Fibroblast of lung (primary cell): ENCODE data around the gene ARHGEF40. TPM values are rescaled to one million over a fixed set of nuclear protein-coding genes. Genes with fewer than 3 reads are reported as not detected.

ENCODE experiments used
- DNase-seq, 2 donors: peaks; one replicate each; pipeline versions ENCODE4 v3.0.0 to v3.0.0-alpha.2; 2010; ENCODE audit warnings: low read depth in 2 of 2
- H2AFZ ChIP-seq: 2 replicates; pipeline ENCODE4 v1.5.1; 2012; ENCODE audit warnings: low read length, control low read depth, inconsistent platforms
- H3K27ac ChIP-seq: 2 replicates; pipeline ENCODE4 v1.5.1; 2011; ENCODE audit warnings: low read length, control low read depth; ENCODE audit not compliant: insufficient read depth
- H3K27me3 ChIP-seq: 2 replicates; pipeline ENCODE4 v1.5.1; 2011; ENCODE audit warnings: mild to moderate bottlenecking, low read length; ENCODE audit not compliant: control insufficient read depth, insufficient read depth
- H3K36me3 ChIP-seq: 2 replicates; pipeline ENCODE4 v1.5.1; 2011; ENCODE audit warnings: low read length; ENCODE audit not compliant: control insufficient read depth, insufficient read depth
- H3K4me1 ChIP-seq: 2 replicates; pipeline ENCODE4 v1.5.1; 2011; ENCODE audit warnings: low read length; ENCODE audit not compliant: control insufficient read depth, insufficient read depth; ENCODE audit errors: extremely low read depth
- H3K4me2 ChIP-seq: 2 replicates; pipeline ENCODE4 v1.5.1; 2011; ENCODE audit warnings: low read length, control low read depth; ENCODE audit not compliant: insufficient read depth; ENCODE audit errors: extremely low read depth
- H3K4me3 ChIP-seq, 4 experiments: fragments of 200-600 bp in 1 of 4; sonication (generic) in 1 of 4; replicated peaks in 1 of 4; 2 replicates each; pipeline ENCODE4 v1.5.1; 2011 to 2016; ENCODE audit warnings: low read length in 4 of 4, low read depth in 3 of 4, mild to moderate bottlenecking in 3 of 4, control low read depth in 2 of 4, inconsistent platforms in 1 of 4, mixed read lengths in 1 of 4; ENCODE audit not compliant: insufficient read depth in 1 of 4; ENCODE audit errors: control extremely low read depth in 1 of 4
- H3K79me2 ChIP-seq: 2 replicates; pipeline ENCODE4 v1.5.1; 2012; ENCODE audit warnings: mild to moderate bottlenecking, low read length, inconsistent platforms; ENCODE audit not compliant: control insufficient read depth, insufficient read depth
- H3K9ac ChIP-seq: 2 replicates; pipeline ENCODE4 v1.5.1; 2011; ENCODE audit warnings: mild to moderate bottlenecking, low read length, control low read depth; ENCODE audit not compliant: insufficient read depth
- H3K9me3 ChIP-seq: 2 replicates; pipeline ENCODE4 v1.5.1; 2012; ENCODE audit warnings: low read depth, low read length; ENCODE audit not compliant: control insufficient read depth, insufficient read depth
- H4K20me1 ChIP-seq: 2 replicates; pipeline ENCODE4 v1.5.1; 2011; ENCODE audit warnings: low read length; ENCODE audit not compliant: control insufficient read depth, insufficient read depth; ENCODE audit errors: extremely low read depth
- CTCF ChIP-seq, 2 donors: IDR thresholded peaks in 1 of 2; conservative IDR thresholded peaks in 1 of 2; 1 replicate in 1 of 2; 2 replicates in 1 of 2; pipeline ENCODE4 v1.5.1; 2011 to 2012; ENCODE audit warnings: low read length in 2 of 2, control low read depth in 1 of 2, inconsistent platforms in 1 of 2, low read depth in 1 of 2, mild to moderate bottlenecking in 1 of 2
- EZH2 ChIP-seq: IDR thresholded peaks from 2 replicates; pipeline ENCODE4 v1.5.1; 2012; ENCODE audit warnings: low read length, control low read depth, mild to moderate bottlenecking; ENCODE audit errors: missing control alignments
- polyA plus RNA-seq, 2 donors: library from polyadenylated mRNA; depleted of rRNA in 1 of 2; stranded (reverse) in 1 of 2; unstranded in 1 of 2; fragments of >200 nt; gene quantifications; 2 replicates each; pipeline ENCODE4 v1.2.1, GENCODE V29; 2011 to 2012; ENCODE audit warnings: missing spikeins in 1 of 2
- total RNA-seq: library from RNA; depleted of rRNA; stranded (reverse); fragments of >200 nt; gene quantifications from 2 replicates; pipeline ENCODE4 v1.2.1, GENCODE V29; 2014

ARHGEF40 gene
- total and polyA plus RNA-seq, 2 donors (not counting 1 experiment from before 2014, with no cell fraction given): 18.2 to 23.6 TPM

- H3K27ac ChIP-seq: no peak overlapping the region
- H2AFZ ChIP-seq: no peak overlapping the region
- no peak for DNase-seq
- no peak overlapping the region for H3K4me3 ChIP-seq
- no peaks in the 10 kb centered on the region for H3K36me3 ChIP-seq
- H3K4me2 ChIP-seq: no peak overlapping the region
- peaks cover 2% of the 10 kb centered on the region for H3K27me3 ChIP-seq
- H4K20me1 ChIP-seq: peaks cover 2% of the 10 kb centered on the region
- H3K79me2 ChIP-seq: no peaks in the 10 kb centered on the region
- H3K9me3 ChIP-seq: no peaks in the 10 kb centered on the region
- TF ChIP-seq EZH2 (no peak), CTCF (conservative IDR thresholded peaks at IDR 0.05 in 1 of 2, IDR thresholded peaks at IDR 0.05 in 1 of 2; ENCODE audit: low read depth in 1 of 2, low read length in 2 of 2) (no peak)
- no peak overlapping the region for H3K9ac ChIP-seq
- no peaks in the 10 kb centered on the region for H3K4me1 ChIP-seq
Observed at GRCh38 chr14:21121122-21121521, 51.0 kb downstream of the ARHGEF40 start.

- TF ChIP-seq CTCF (conservative IDR thresholded peaks at IDR 0.05 in 1 of 2, IDR thresholded peaks at IDR 0.05 in 1 of 2; ENCODE audit: low read depth in 1 of 2, low read length in 2 of 2) (no peak), EZH2 (no peak)
- H3K36me3 ChIP-seq: no peaks in the 10 kb centered on the region
- no peak overlapping the region for H2AFZ ChIP-seq
- no peak overlapping the region for H3K4me2 ChIP-seq
- H3K79me2 ChIP-seq: no peaks in the 10 kb centered on the region
- H4K20me1 ChIP-seq: peaks cover 2% of the 10 kb centered on the region
- no peak overlapping the region for H3K27ac ChIP-seq
- no peaks in the 10 kb centered on the region for H3K9me3 ChIP-seq
- no peak for DNase-seq
- no peaks in the 10 kb centered on the region for H3K4me1 ChIP-seq
- no peak overlapping the region for H3K4me3 ChIP-seq
- H3K27me3 ChIP-seq: peaks cover 2% of the 10 kb centered on the region
- H3K9ac ChIP-seq: no peak overlapping the region
Observed at GRCh38 chr14:21123429-21123828, 53.3 kb downstream of the ARHGEF40 start.

GRCh38 chr14:21133901-21134300 lies 63.8 kb downstream of the ARHGEF40 start:
- no peak for DNase-seq
- H3K9me3 ChIP-seq: no peaks in the 10 kb centered on the region
- H3K4me1 ChIP-seq: no peaks in the 10 kb centered on the region
- no peak overlapping the region for H3K27ac ChIP-seq
- no peaks in the 10 kb centered on the region for H3K27me3 ChIP-seq
- no peak overlapping the region for H3K9ac ChIP-seq
- H2AFZ ChIP-seq: no peak overlapping the region
- H3K4me2 ChIP-seq: no peak overlapping the region
- no peak overlapping the region for H3K4me3 ChIP-seq
- no peak for TF ChIP-seq EZH2
- no peak for TF ChIP-seq CTCF (conservative IDR thresholded peaks at IDR 0.05 in 1 of 2, IDR thresholded peaks at IDR 0.05 in 1 of 2; ENCODE audit: low read depth in 1 of 2, low read length in 2 of 2)
- no peaks in the 10 kb centered on the region for H3K36me3 ChIP-seq
- H4K20me1 ChIP-seq: no peaks in the 10 kb centered on the region
- no peaks in the 10 kb centered on the region for H3K79me2 ChIP-seq
